NCI-H2227 (cell line): ENCODE data around the gene KDM3B.
A peak's percentile ranks its signal among the peaks of the same experiment; 100 is the strongest.

Source experiments
- DNase-seq: peaks from one replicate; lab custom pipeline; 2025; ENCODE audit not compliant: unreplicated experiment; lab: John Stamatoyannopoulos, UW

Gene KDM3B

DNA sequence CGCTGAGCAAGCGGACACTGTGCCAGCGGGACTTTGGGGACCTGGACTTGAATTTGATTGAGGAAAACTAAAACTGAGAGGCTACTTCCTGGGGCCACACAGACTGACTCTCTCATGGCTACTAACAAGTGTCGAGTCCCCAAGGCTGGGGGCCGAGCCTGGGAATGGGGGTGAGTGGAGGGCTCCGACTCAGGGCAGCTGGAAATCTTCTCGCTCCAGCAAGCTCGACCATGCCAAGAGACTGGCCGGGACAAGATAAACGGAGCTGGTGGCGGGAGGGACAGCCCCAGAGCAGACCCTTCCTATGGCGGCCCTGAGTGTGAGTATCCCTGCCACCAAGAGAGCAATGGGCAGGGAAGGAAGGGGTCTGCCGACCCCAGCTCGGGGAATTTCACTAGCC, 5.6 kb upstream of the KDM3B start:
- DNase-seq, result no peak

DNA sequence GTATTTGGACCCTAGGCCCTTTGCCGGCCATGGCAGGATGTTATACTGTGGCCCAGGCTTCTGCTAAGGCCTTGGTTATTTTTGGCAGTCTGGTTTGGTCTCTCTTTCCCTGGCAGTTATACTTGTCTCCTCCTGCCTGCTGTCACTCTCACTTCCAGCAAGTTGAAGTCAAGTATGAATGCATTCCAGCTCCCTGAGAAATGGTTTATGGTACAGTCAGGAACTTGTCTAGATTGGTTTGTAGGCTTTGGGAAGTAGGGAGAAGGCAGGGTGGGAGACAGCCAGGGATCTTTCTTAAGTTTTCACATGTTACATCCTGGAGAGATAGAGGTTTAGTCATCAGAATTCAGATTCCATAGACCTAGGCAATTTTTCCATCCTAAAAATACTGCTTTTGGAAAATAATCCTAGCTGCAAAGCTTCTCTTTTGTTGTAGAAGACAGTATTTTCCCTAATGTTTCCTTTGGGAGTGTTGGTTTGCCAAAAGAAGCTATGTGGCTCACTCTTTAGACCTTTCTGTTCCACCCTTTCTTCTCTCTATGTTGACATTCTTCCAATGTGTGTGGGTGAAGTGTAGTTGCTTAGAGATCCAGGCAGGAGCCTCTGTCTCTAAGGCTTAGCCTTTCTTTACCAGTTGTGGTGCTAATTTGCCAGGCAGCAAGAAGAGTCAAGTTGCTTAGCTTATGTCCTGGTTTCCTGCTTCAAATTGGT, 2.5 kb upstream of the KDM3B start:
- DNase-seq, result no peak

DNA sequence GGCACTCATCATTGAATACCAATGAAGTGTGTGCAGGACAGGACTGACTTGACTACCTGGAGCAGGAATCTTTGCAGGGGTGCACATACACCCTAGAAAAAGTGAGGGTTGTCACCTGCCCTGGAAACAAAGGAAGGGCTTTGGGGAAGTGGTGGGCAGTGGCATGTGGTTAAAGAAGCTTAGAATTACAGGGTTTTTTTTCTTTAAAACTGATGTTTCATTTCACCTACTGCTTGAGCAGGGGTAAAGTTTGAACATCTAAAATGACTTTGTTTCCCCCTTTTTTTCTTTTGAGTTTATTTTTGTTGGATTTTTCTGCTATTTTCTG, 2.0 kb upstream of the KDM3B start:
- DNase-seq, result no peak

DNA sequence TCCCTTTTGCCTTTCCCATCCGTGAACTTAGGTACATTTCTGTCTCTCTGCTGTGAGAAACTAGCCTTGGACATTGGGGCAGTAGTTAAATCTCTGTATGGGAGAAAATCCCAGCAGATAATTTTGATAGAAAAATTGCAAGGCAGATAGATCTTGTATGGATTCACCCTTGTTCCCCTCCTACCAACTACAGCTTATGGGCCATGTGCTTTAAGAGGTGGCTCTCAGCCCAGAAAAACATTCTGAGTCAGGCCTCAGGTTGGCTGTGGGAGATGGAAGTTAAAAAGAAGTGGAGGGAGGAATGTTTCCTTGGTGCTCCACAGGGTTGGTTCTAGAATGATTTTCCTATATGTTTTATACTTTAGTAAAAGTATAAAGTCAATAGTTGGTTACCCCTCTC, 1.4 kb upstream of the KDM3B start:
- no peak for DNase-seq

DNA sequence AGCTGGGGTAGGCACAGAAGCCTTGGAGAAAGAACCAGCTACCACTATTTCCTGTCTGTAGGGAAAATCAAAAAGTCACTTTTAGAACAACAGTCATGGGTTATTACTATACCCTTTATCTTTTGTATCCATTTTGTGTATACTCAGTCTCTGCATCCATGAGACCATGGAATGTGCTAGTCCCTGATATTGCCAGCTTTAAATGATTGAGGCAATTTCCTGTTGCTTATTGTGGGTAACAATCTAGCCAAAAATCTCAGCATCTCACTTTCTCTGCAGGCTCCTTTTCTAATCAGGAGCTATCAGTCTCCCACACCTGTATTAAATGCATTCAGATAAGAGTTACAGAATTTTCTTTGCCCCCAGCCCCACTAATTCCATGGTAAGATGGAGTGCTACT, 968 bp upstream of the KDM3B start:
- no peak for DNase-seq

DNA sequence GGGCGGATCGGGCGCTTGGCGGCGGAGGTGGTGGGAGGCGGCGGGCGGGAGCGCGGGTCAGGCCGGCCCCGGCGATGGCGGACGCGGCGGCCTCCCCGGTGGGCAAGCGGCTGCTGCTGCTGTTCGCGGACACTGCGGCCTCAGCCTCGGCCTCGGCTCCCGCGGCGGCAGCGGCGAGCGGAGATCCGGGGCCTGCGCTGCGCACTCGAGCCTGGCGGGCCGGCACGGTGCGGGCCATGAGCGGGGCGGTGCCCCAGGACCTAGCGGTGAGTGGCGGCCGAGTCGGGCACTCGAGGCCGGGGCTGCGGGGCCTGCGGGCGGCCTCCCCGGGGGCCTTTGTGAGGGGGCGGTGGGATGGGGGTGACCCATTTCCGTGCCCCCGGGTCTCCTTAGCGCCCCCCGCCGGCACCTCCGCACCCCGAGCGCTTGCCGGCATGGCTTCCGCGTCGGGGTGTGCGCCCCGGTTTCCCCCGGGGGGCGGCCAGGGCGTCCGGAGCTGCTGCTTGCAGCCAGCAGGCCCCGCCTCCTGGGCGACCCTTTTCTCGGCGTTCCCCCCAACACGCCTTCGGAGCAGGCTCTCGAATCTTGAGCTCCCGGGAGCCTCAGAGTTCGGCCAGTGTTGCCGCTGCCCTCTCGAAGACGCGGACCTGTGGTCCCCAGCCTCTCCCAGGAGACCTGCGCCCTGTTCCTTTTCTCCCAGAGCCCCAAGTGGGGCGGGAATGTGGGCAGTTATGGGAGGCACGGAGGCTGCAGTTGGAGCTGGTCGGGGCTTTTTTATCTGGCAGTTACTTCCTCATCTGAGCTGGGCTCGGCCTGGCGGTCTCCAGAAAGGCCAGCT, 456 bp downstream of the KDM3B start:
- peak; percentile 62 for DNase-seq

DNA sequence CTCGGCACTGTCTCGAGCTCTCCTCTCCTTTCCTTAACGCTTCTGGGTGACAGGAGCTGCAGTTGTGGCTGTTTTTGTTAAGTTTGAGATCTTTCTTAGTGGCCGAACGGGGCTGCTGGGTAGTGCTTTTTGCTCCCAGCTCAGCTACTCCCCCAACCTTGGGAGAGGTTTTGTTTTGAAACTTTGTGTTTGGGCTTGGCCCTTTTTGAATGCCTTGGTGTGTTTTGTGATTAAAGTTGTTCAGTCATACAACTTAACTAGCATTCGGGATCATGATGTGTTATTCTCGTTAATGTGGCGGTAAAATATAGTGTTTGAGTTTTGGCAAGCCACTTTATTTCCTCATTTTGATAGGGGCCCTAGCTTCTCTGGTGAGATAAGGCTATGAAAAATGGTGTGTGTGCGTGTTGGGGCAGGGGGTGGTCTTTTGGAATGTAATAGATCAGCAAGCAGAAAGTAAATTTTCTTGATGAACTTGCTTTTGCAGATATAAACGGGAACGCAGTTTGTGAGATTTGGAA, 1.1 kb downstream of the KDM3B start:
- DNase-seq, result no peak

DNA sequence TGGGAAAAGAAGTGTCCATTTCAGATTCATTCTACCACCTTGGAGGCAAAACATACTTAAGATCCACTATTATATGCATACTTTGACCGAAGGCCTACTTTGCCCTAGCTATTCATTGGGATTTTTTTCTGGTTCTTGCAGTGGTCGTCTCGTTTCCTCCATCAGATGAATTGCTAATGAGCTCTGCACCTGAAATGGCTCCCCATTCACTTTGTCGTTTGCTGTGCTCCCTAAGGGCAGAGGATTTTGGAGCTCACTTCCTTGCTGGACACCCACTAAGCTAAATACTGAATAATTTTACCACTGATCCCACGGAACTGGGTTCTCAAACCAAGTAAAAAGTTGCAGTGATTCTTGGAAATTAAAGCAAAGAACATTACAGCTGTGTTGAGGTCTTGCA, 1.9 kb downstream of the KDM3B start:
- DNase-seq, result no peak

DNA sequence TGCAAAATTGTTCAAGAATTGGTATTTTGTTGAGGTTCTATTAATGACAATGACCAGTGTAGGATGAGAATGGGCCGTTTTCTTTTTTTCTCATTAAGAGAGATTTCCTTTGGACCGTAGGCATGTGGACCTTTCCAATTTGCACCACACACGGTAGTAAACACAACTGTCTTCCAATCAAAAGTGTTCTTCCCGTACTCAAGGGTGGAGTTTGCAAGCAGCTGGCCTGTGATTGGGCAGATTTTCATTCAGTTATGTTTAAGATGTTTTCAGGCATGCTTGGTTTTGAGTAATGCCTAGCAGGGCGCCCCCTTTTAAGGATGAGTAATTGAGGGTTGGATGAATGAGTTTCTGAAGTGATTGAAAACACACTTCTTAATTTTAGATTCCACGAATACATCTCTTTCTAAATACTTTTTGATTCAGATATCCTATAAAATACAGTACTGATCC, 2.5 kb downstream of the KDM3B start:
- peak; percentile 51 for DNase-seq

DNA sequence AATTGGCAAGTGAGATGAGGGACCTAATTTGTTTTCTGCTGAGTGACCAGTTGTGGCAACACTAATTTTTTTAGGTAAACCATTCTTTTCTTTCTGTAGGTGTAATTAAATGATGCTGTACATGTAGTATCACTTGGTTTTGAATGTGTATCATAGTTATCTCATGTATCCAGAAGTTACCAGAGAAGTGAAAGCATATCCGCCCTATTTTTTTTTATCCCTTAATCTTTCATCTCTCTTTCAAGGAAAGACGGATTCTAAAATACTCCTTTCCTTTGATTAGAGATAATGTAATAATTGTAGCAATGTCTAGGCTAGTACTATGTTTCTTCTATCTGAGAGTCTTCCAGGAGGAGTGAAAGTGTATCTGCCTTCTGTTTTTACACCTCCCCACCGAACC, 7.1 kb downstream of the KDM3B start:
- no peak for DNase-seq

DNA sequence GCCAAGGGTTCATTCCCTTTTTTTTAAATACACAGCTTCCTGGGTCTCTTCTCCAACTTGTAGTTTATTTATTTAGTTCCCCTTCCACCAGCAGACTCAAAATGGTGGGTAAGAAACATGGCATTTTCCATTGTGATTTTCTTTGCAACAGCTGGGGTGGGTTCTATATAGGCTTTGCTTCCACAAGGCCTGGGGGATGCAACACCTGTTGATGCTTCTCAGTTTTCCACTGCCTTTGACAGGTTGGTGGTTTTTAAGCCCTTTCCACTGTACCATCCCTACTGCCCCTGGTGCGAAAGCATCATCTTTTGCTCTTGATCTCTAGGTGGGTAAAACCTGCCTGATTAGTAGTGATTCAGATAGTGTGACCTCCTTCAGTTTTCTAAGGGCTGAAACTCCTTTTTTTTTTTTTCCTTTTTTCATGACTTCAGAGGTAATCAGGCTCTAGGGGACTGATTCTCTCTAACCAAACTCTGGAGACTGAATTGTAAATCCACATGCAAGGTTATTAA, 8.5 kb downstream of the KDM3B start:
- no peak for DNase-seq

DNA sequence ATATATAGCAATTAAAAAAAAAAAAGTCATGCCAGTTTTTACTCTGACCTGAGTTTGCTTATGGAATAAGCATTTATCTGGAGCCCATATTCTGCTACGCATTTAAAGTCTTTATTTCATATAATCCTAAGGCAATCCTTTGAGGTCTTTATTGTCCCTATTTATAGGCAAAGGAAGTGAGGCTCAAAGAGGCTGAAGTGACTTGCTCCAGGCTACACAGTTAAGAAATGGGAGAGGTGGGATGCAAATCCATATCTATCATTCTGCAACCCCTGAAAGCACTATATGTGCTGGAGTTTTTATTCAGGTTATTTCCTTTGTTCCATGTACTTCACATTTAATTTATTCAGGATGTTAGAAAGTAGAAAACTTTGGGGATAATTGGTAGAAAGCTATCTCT, 12.1 kb downstream of the KDM3B start:
- no peak for DNase-seq

DNA sequence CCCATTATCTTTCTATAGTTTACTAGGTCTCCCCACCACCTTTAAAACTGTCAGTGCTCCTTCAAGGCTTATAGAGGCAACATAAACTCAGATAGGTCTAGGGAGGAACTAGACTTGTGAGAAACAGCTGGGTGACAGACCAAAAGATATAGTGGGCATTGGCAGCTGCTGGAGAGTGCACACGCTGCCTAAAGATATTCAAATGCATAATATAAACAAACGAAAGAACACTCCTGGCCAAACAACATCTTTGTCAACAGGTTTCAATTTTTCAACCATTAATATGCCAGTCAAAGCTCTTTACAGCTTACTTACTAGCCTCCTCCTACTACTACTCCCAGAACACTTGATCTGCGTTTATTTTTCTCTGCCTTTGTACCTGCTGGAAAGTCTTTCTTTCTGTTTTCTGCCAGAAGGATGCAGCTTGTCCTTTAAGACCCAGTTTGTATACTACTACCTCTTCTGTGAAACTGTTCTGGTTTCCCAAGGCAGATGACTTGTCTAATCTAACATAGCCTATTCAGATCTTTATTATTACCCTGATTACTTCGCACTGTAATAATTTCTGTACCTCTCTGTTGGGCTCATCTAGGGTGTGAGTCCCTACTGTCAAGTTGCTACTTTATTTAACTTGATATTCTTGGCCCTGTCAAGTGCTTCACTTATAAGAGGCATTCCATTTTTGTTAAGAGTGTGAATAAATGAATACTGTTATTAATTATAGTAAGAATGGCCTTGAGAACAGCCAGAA, 14.3 kb downstream of the KDM3B start:
- DNase-seq, result no peak

DNA sequence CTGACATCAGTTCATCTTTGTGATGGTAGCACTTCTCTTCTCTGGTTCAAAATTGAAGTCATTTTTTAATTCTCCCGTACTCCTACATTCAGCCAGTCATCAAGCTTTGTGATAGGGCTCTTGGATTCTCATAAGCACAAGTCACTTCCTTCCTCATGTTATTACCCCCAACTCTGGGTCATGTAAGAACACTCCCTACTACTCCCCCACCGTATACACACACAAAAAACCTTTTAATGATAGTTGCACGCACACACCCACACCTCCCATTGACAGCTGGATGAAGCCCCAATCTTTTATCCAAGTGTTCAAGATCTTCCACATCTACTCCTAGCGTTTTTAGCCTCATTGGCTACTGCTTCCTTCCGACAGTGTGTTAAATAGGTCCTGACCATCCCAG, 16.8 kb downstream of the KDM3B start:
- DNase-seq, result no peak

DNA sequence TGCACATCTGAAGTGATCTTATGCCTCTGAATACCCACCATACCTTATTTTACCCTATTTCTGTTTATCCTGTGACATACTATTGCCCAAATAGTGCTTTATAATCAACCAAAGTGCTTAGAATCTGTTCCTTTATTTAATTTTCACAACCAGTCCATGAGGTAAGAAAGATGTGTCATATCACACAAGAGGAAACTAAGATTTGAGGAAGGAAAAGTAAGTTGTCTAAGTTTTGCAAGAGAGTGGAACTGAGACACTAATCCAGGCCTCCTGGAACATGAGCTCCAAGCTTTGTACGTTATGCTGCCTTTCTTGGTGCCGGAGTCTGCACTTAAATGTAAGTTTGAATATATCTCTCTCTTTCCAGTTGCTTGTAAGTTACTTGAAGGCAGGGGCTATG, 17.2 kb downstream of the KDM3B start:
- DNase-seq, result no peak

DNA sequence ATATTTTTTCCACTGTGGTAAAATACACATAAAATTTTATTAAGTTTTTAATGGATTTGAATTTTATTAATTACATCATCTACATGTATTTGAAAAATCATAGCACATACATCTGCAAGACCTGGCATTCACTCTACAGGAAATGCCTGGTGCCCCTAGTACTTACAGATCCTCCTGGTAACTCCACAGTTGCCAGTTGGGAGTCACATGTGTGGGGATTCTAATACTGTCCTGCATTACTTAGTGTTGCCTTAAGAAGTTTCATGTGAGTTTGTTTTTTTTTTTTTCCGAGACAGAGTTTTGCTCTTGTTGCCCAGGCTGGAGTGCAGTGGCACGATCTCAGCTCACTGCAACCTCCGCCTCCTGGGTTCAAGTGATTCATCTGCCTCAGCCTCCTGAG, 18.1 kb downstream of the KDM3B start:
- no peak for DNase-seq

DNA sequence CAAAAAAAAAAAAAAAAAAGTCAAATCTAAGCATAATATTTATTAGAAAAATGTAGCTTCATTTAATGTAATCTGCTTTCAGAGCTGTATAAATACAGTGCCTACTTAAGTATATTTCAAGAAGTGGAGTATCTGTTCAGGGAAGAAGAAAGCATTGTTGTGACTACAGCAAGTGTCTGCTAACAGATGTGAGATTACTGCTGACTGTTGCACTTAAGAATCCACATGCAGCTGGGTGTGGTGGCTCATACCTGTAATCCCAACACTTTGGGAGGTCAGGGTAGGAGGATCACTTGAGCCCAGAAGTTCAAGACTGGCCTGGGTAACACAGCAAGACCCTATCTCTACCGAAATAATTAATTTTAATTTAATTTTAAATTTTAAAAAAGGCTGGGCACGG, 19.0 kb downstream of the KDM3B start:
- DNase-seq, result no peak

DNA sequence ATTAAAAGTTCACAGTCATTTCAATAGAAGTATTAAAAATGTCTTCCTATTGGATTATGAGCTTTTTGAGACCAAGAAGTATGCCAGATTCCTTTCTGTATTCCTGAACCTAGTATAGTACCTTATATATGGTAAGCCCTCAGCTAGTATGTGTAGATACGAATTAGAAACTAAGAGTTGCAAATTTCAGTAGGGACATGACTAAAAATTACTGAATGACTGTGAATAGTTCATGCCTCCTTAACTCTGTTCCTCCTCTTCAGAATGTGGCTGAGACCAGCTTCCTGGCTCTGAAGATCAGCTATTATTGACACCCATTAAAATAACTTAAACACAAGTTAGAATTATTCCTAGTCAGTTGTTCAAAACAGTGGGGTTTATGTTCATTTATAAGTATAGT, 19.7 kb downstream of the KDM3B start:
- no peak for DNase-seq

DNA sequence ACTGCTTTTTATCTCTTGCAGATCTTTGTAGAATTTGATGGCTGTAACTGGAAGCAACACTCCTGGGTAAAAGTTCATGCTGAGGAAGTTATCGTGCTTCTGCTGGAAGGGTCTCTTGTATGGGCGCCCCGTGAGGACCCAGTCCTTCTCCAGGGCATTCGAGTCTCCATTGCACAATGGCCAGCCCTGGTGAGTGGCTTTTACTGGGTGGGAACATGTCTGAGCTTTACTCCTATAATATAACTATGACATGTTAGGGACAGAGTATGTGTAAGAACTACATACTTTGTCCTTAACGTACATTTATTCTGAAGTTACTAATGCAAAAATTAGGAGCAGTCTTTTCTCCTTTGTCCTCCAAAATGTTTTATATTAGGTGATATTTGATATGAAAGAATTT, 20.2 kb downstream of the KDM3B start:
- no peak for DNase-seq

DNA sequence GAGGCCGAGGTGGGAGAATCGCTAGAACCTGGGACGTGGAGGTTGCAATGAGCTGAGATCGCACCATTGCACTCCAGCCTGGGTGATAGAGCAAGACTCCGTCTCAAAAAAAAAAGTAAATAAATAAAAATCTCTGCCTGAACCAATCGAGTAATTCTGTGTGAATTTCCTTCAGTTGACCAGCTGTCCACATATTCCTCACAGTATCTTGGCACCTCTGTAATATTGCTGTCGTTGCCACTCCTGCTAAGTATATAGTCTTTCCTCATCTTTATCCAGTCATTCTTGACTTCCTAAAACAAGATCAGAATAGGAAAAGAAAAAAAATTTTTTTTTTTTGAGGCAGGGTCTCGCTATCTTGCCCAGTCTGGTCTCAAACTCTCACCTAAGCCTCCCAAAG, 29.9 kb downstream of the KDM3B start:
- no peak for DNase-seq

DNA sequence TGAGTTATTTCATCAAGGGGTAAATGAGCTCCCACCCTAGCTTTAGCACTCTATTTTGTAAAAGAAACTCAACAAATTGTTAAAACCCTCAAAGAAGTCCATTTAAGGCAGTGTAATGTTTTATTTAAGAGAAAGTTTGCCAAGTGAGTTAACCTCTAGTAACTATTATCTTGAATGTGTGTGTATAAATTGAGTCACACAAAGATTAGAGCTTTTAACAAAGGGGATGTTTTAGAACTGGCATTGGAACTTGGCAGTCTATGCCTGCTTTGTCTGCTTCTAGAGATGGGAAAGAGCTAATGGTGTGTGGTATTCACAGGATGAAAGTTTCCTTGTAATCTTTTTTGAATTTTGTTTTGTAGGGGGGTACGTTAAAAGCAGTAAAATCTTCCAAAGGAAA, 33.2 kb downstream of the KDM3B start:
- DNase-seq, result no peak

DNA sequence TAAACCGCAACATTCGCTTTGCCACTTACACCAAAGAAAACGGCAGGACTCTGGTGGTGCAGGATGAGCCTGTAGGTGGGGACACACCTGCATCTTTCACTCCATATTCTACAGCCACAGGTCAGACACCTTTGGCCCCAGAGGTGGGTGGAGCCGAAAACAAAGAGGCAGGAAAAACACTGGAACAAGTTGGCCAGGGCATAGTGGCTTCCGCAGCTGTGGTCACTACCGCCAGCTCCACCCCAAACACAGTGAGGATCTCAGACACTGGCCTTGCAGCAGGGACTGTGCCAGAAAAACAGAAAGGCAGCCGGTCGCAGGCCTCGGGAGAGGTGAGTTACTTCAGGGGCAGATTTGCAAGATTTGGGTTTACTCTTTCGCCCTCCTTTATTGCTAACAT, 33.8 kb downstream of the KDM3B start:
- DNase-seq, result no peak
